T-helper 17 cell (primary cell): ENCODE measurements around the gene PARD3B. TPM values are rescaled to one million over a fixed set of nuclear protein-coding genes. Genes with fewer than 3 reads are reported as not detected.

Source experiments
- ATAC-seq: fragments of 150-1000 bp; cut with Tn5 transposase; 2 replicates; pipeline ENCODE4 v1.10.0; 2021; ENCODE audit warnings: mild to moderate bottlenecking, moderate library complexity
- DNase-seq, 3 donors: peaks; one replicate each; pipeline versions ENCODE4 v3.0.0 to v3.0.0-alpha.2; 2020 to 2021
- H3K9me3 ChIP-seq: one replicate; pipeline ENCODE4 v1.7.0; 2013; ENCODE audit warnings: low read length, mild to moderate bottlenecking; ENCODE audit not compliant: control insufficient read depth, poor library complexity, severe bottlenecking
- H3K27ac Mint-ChIP-seq: one replicate; pipeline ENCODE4 v1.8.0; 2022; ENCODE audit warnings: mild to moderate bottlenecking, moderate library complexity, mixed read lengths
- H3K27me3 Mint-ChIP-seq: one replicate; pipeline ENCODE4 v1.8.0; 2022; ENCODE audit warnings: mixed read lengths
- H3K36me3 Mint-ChIP-seq: one replicate; pipeline ENCODE4 v1.8.0; 2022; ENCODE audit warnings: low read depth, mixed read lengths
- H3K4me1 Mint-ChIP-seq: one replicate; pipeline ENCODE4 v1.8.0; 2022; ENCODE audit warnings: mild to moderate bottlenecking, mixed read lengths
- H3K4me3 Mint-ChIP-seq: one replicate; pipeline ENCODE4 v1.8.0; 2022; ENCODE audit warnings: mild to moderate bottlenecking, moderate library complexity, mixed read lengths
- total RNA-seq, 4 donors: library from RNA in 2 of 4; stranded (reverse) in 2 of 4; gene quantifications; one replicate each; pipeline ENCODE4 v1.2.3 and lab custom pipeline; 2022 to 2026

PARD3B gene
- total RNA-seq, 2 donors from 2014 or later = 1.5 to 3.0 TPM

GRCh38 chr2:205022841-205023240 lies 477.6 kb downstream of the PARD3B start:
- Mint-ChIP-seq H3K27ac (no peak overlapping the region), H3K27me3 (no peaks in the 10 kb centered on the region), H3K36me3 (peaks cover 3% of the 10 kb centered on the region), H3K4me3 (no peak overlapping the region), H3K4me1 (peaks cover 19% of the 10 kb centered on the region)
- ATAC-seq (no peak), DNase-seq (no peak)
- H3K9me3 ChIP-seq = no peaks in the 10 kb centered on the region

GRCh38 chr2:205024822-205025518 lies 479.7 kb downstream of the PARD3B start:
- Mint-ChIP-seq H3K27ac (peak overlapping the region; percentile 6), H3K27me3 (no peaks in the 10 kb centered on the region), H3K4me3 (peak overlapping the region; percentile 37), H3K36me3 (peaks cover 3% of the 10 kb centered on the region), H3K4me1 (peaks cover 19% of the 10 kb centered on the region)
- H3K9me3 ChIP-seq = no peaks in the 10 kb centered on the region
- ATAC-seq (peak; percentile 35), DNase-seq (no peak)

- H3K36me3 Mint-ChIP-seq = peaks cover 3% of the 10 kb centered on the region
- no peaks in the 10 kb centered on the region for H3K27me3 Mint-ChIP-seq
- no peak for DNase-seq
- H3K27ac Mint-ChIP-seq = peak overlapping the region; percentile 6
- peak overlapping the region; percentile 37 for H3K4me3 Mint-ChIP-seq
- no peaks in the 10 kb centered on the region for H3K9me3 ChIP-seq
- ATAC-seq = no peak
- H3K4me1 Mint-ChIP-seq = peaks cover 19% of the 10 kb centered on the region
Observed at GRCh38 chr2:205025580-205026240, 480.4 kb downstream of the PARD3B start.

GRCh38 chr2:205030695-205031094 lies 485.4 kb downstream of the PARD3B start:
- Mint-ChIP-seq H3K36me3 (peaks cover 3% of the 10 kb centered on the region), H3K4me1 (peaks cover 23% of the 10 kb centered on the region), H3K27me3 (no peaks in the 10 kb centered on the region), H3K4me3 (no peak overlapping the region), H3K27ac (no peak overlapping the region)
- H3K9me3 ChIP-seq = no peaks in the 10 kb centered on the region
- ATAC-seq (no peak), DNase-seq (no peak)

GRCh38 chr2:205032093-205032551 lies 486.8 kb downstream of the PARD3B start:
- H3K36me3 Mint-ChIP-seq = no peaks in the 10 kb centered on the region
- H3K27ac Mint-ChIP-seq = no peak overlapping the region
- H3K9me3 ChIP-seq = no peaks in the 10 kb centered on the region
- ATAC-seq = no peak
- no peaks in the 10 kb centered on the region for H3K27me3 Mint-ChIP-seq
- no peak overlapping the region for H3K4me3 Mint-ChIP-seq
- H3K4me1 Mint-ChIP-seq = peaks cover 16% of the 10 kb centered on the region
- DNase-seq = no peak

- H3K9me3 ChIP-seq = no peaks in the 10 kb centered on the region
- Mint-ChIP-seq H3K4me3 (no peak overlapping the region), H3K27ac (no peak overlapping the region), H3K4me1 (peaks cover 14% of the 10 kb centered on the region), H3K27me3 (no peaks in the 10 kb centered on the region), H3K36me3 (no peaks in the 10 kb centered on the region)
- no peak for ATAC-seq
- no peak for DNase-seq
Observed at GRCh38 chr2:205033431-205033830, 488.2 kb downstream of the PARD3B start.

GRCh38 chr2:205034034-205034433 lies 488.8 kb downstream of the PARD3B start:
- Mint-ChIP-seq H3K27me3 (no peaks in the 10 kb centered on the region), H3K4me3 (peak overlapping the region; percentile 4), H3K27ac (peak overlapping the region; percentile 34), H3K36me3 (no peaks in the 10 kb centered on the region), H3K4me1 (peaks cover 14% of the 10 kb centered on the region)
- ATAC-seq (peak; percentile 36), DNase-seq (no peak)
- H3K9me3 ChIP-seq = no peaks in the 10 kb centered on the region

GRCh38 chr2:205040323-205040722 lies 495.0 kb downstream of the PARD3B start:
- H3K4me1 Mint-ChIP-seq = peaks cover 9% of the 10 kb centered on the region

GRCh38 chr2:205041472-205042130 lies 496.3 kb downstream of the PARD3B start:
- no peak for ATAC-seq
- Mint-ChIP-seq H3K4me1 (peaks cover 8% of the 10 kb centered on the region), H3K27me3 (no peaks in the 10 kb centered on the region), H3K36me3 (no peaks in the 10 kb centered on the region), H3K27ac (no peak overlapping the region), H3K4me3 (no peak overlapping the region)
- no peaks in the 10 kb centered on the region for H3K9me3 ChIP-seq
- no peak for DNase-seq

More at GRCh38 chr2:205040323-205040722, 495.0 kb downstream of the PARD3B start:
- Mint-ChIP-seq H3K27me3 (no peaks in the 10 kb centered on the region), H3K4me3 (no peak overlapping the region), H3K36me3 (no peaks in the 10 kb centered on the region), H3K27ac (no peak overlapping the region)
- no peak for ATAC-seq
- H3K9me3 ChIP-seq = no peaks in the 10 kb centered on the region
- DNase-seq = no peak

- no peak overlapping the region for H3K27ac Mint-ChIP-seq
- DNase-seq (no peak), ATAC-seq (no peak)
- H3K4me3 Mint-ChIP-seq = no peak overlapping the region
- peaks cover 8% of the 10 kb centered on the region for H3K4me1 Mint-ChIP-seq
- no peaks in the 10 kb centered on the region for H3K9me3 ChIP-seq
- no peaks in the 10 kb centered on the region for H3K36me3 Mint-ChIP-seq
- H3K27me3 Mint-ChIP-seq = no peaks in the 10 kb centered on the region
Observed at GRCh38 chr2:205043285-205043684, 498.0 kb downstream of the PARD3B start.

- Mint-ChIP-seq H3K27me3 (no peaks in the 10 kb centered on the region), H3K36me3 (no peaks in the 10 kb centered on the region), H3K27ac (no peak overlapping the region), H3K4me3 (no peak overlapping the region), H3K4me1 (peaks cover 5% of the 10 kb centered on the region)
- ATAC-seq = no peak
- peaks cover 2% of the 10 kb centered on the region for H3K9me3 ChIP-seq
- no peak for DNase-seq
Observed at GRCh38 chr2:205045706-205046105, 500.4 kb downstream of the PARD3B start.

- H3K27ac Mint-ChIP-seq = no peak overlapping the region
- H3K9me3 ChIP-seq = peaks cover 2% of the 10 kb centered on the region
- no peaks in the 10 kb centered on the region for H3K27me3 Mint-ChIP-seq
- no peaks in the 10 kb centered on the region for H3K36me3 Mint-ChIP-seq
- DNase-seq (no peak), ATAC-seq (no peak)
- H3K4me1 Mint-ChIP-seq = peaks cover 5% of the 10 kb centered on the region
- H3K4me3 Mint-ChIP-seq = no peak overlapping the region
Observed at GRCh38 chr2:205047273-205047839, 502.1 kb downstream of the PARD3B start.

- Mint-ChIP-seq H3K4me1 (peaks cover 8% of the 10 kb centered on the region), H3K36me3 (no peaks in the 10 kb centered on the region), H3K27me3 (no peaks in the 10 kb centered on the region), H3K27ac (no peak overlapping the region), H3K4me3 (no peak overlapping the region)
- ATAC-seq (no peak), DNase-seq (no peak)
- peaks cover 2% of the 10 kb centered on the region for H3K9me3 ChIP-seq
Observed at GRCh38 chr2:205051417-205051816, 506.1 kb downstream of the PARD3B start.
